ENCODE measurements around the gene SALL4.

SALL4 gene

DNA sequence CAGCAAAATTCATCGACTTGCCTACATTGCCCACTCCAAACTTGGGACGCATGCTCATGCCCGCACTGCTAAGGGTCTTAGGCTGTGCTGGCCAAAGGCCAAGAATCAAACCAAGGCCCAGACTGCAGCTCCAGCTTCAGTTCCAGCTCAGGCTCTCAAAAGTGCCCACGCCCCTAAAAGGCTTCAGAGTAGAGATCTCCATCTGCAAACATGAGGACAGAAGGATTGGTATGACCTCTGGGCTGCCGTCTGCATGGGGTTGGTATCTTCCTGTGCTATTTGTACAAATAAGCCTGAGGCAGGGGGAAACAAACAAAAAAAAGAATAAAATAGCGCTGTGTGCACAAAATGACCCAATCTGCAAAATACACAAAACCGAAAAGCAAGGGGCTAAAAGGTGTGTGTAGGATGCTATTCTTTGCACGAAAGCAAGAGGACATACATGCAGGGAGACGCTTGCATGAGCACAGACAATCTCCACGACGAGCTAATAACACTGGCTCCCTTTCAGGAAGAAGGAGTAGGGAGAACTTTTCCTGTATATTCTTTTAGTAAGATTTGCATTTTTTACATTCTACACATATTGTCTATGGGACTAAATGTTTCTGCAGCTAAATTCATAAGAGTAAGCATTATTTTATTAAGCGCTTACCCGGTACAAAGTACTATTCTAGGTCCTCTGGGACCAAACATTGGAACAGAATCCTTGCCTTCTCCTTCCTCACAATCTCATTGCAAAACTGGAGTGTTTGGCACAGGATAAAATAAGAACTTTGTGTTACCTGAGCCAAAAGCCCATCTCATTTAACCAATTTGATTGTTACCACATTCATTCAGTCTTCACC is 67.2 kb downstream of the SALL4 start:
- no peak for DNase-seq

DNA sequence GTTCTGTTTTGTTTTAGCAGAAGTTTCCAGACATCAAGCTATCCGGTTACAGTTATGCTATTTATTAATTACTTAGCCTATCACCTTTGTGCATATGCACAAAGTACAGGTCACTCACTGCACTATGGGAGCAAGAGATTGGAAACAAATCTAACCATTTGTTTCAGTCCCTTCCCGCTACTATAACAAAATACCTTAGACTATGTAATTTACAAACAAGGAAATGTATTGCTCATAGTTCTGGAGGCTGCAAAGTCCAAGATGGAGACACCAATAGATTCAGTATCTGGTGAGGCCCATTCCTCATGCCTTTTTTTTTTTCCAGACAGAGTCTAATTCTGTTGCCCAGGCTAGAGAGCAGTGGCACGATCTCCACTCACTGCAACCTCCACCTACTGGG is 69.3 kb downstream of the SALL4 start:
- DNase-seq, result no peak
